NCI-H345 treated with DMSO at 0.1 percent for 48 hours (cell line): ENCODE data around the gene TNRC18.
"Not testable (repeated sequence)": the region's sequence is repeated elsewhere in the genome, so short reads cannot be mapped to it uniquely, and the experiment has no call there.

Experiments
- DNase-seq: peaks from one replicate; lab custom pipeline; 2025; ENCODE audit not compliant: unreplicated experiment; lab: John Stamatoyannopoulos, UW

TNRC18 gene

DNA sequence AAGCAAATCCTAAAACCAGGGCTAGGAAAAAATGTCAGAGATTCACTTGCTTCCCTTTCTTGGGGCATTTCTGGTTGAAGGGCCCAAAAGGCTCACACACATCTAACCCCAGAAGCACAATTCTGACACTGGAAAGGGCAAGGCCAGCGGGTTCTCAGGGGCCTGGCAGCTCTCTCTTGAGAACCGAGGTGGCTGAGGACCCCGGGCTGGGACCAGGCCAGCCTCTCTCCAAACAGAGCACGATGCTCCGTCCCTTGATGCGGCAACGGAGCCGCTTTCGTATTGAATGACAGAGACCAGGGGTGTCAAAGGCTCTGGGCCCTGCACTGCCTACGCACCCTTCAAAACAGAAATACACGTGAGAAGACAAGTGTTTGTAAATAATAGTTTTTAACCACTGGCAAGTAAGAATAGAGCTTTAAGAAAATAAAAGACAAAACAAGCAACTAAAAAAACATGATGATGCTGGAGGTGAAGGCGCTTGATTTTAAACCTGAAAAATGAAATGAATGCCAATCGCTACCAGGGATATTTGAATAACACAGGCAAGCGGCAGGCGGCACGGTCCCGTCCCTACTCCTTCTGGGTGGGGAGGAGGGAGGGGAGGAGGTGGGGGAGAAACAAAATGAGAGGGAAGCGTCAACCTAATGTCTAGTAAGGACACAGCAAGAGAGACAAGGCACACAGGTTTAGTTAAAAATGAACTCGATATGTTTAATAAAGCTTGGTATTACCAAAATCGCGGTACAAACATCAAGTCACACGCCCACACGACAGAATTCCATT, 72.8 kb downstream of the TNRC18 start:
- no peak for DNase-seq

DNA sequence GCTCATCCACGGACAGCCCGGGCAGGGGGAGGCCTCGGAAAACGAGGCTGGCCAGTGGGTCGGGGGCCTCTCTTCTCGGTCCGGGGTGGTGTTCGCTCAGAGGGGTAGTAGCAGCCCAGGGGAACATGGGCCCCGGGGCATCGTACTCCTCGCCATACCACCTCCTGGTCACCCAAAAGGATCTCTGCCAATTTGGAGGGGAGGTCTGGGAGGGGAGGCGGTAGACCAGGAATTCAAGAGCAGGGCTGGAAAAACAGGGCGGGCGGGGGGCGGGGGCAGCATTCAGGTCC, 73.5 kb downstream of the TNRC18 start:
- no peak for DNase-seq

DNA sequence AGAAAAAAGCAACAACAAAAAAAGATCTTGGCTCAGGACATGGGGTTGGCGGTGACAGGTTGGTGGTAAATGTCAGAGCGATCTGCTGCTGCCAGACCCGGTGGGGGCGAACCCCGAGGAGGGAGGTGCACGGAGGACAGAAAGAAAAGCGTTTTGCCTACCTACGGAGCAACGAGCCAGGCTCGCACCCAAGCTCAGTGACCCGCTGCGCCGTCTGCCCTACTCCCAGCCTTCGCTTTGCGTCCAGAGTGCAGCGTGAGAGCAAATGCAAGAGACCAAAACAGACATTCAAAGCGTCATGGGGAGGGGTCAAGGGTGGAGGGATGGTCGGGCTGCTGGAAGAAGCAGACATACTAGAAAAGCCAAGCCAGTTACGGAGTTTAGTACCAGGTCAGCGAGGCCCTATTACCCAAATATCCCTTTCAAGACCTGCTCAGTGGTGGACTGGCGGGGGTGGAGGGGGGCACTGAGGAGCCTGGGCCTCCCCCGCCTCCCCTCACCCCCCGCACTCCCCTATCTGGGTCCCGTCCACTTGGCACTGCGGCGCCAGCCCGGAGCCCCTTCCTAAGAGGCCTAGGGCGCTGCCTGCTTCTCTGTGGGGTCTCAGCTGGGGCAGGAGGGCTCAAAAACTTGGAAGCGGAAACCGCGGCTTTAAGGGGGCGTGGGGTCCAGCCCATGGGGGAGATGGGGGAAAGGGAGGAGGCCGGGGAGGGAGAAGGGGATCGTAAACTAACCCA, 74.0 kb downstream of the TNRC18 start:
- no peak for DNase-seq

DNA sequence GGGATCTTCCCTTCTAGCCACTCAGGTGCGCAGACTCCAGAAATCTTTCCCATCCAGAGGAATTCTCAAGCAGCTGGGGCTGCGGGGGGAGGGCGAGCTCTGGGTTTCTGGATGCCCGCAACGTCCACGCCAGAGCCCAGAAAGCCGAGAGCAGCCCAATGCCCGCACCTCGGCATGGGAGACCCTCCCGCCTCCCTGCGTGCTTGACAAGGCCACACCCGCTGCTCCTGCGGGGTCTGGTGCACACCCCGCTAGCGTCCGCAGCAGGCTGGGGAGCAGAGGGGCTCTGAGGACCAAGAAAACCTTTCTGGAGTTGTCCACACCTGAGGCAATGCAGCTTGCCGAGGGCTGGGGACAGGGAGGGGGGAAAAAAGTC, 74.6 kb downstream of the TNRC18 start:
- DNase-seq, result no peak

DNA sequence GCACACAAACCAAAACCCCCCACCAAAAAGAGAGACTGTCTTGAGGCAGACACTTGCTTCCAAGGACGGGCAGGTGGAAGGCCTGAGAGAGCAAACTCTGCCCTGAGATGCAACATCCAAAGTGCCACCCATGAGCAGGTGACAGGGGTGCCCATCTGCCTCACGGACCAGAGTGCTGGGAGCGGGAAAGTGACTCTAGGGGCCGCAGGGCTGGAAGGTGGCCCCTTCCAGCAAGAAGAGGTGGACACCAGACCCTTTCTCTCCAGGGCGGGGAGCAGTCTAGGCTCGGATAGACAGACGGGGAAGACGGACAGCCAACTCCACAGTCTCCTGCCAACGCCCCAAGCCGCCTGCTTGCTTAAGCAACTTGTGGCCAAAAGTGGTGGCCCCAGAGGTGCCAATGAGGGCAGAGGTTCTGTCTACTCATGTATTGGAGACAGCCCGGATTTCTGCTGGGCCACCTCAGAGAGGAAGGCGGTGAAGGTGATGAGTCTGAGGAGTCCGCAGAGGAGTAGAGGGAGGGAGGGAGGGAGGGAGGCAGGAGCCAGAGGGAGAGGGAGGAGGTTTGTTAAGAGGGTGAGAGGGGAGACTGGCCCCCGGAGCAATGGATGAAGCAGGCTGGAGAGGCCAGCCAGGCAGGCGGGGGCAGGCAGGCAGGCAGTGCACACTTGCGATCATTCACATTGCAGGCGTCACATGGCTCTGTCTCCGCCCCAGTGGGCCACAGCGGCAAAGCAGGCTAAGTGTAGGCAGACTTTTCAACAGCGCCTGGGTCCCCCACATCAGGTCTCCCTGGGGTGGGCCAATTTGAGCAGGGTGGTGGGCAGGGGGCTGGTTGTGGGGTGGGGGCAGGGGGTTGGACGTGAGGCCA, 75.3 kb downstream of the TNRC18 start:
- no peak for DNase-seq

DNA sequence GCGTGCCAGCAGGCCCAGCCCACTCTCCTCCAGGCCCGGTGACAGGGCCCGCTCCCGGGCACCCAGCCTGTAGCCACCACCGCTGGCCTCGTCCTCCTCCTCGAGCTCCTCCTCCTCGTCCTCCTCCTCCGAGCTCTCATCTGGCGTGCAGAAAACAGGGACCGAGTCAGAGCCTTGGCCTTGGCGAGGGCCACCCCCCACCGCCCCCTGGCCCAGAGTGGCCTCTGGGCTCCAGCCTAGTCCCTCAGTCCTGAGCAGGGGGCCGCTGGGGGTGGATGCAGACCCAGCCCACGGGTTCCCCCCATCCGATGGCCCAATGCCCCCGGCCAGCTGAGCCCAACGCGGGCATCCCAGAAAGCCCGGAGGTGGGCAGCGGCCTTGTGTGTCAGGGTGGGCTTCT, 78.0 kb downstream of the TNRC18 start:
- no peak for DNase-seq

DNA sequence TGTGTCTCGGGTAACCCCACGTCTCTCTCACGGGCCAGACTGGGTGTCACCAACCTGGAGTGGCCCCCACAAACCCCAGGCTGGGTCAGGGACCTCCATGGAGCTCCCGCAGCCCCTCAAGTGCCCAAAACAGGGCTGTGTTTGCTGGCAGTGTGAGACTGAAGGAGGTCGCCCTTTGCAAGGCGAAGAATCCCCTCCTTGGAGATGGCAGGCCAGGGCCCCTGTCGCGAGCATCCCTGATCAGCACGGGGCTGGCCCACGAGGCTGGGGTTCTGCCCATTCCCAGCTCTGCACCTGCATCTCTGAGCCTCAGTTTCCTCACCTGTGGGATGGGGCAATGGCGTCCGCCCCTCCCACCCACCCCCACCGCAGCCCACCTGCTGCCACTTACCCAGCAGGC, 78.5 kb downstream of the TNRC18 start:
- DNase-seq, result no peak

DNA sequence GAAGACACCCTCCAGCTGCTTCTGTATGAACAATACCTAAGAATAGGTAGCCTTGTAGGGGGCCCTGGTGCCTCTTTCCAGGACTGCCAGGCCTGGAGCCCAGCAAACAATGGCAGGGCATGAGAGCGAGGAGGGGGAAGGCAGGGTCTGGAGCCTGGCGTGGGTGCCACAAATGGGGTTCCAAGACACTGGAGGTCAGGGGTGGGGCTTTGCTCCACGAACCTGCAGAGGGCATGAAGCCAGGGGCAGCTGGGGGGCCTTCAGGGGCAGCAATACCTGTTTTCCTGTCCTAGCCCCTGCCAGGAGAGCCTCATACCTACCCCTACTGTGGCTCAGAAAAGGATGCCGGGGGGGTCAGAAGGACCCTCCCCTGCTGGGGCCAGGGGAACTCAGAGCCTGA, 79.3 kb downstream of the TNRC18 start:
- DNase-seq, result no peak

DNA sequence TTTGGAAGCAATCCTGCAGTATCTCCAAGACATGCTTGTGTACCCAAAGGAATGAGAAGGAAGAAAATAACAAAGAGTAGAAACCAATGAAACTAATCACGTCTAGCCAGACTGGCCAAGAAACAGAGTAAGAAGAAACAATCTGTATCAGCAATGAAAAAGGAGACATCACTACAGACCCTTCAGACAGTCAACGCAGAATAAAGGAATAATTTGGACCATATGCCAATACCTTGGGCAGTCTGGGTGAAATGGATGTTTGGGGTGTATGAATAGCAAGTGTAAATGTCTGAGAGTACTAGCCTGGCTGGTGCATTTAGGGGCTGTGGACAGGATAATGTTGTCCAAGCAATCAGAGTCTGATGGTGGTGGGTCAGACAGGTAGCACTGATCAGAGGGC, 79.8 kb downstream of the TNRC18 start:
- DNase-seq, result no peak

DNA sequence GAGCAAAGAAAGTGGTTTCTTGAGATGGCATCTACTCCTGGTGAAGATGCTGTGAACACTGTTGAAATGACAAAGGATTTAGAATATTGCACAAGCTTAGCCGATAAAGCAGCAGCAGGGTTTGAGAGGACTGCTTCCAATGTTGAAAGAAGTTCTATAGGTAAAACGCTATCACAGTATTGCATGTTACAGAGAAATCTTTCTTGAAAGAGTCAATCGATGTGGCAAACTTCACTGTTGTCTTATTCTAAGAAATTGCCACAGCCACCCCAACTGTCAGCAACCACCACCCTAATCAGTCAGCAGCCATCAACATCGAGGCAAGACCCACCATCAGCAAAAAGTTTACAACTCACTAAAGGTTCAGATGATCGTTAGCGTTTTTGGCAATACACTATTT, 81.0 kb downstream of the TNRC18 start:
- DNase-seq, result no peak

DNA sequence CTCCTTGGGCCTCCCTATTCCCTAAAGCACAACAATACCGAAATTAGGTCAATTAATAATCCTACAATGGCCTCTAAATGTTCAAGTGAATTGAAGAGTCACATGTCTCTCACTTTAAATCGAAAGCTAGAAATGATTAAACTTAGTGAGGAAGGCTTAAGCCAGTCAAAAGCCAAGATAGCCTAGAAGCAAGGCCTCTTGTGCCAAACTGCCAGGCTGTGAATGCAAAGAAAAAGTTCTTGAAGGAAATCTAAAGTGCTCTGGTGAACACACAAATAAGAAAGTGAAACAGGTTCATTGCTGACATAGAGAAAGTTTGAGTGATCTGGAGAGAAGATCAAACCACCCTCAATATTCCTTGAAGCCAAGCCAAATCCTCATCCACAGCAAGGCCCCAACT, 83.7 kb downstream of the TNRC18 start:
- DNase-seq, result no peak

DNA sequence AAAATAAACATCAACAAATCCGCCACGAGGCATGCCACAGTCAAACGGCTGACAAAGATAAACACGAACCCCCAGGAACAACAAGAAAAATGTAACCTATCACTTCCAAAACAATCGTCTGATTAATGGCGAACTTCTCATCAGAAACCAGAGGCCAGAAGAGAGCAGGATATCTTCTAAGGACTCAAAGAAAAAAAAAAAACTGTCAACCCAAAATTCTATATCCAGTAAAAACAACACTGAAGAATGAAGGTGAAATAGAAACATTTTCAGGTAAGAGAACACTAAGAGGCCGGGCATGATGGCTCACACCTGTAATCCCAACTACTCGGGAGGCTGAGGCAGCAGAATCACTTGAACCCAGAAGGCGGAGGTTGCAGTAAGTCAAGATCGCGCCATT, 86.6 kb downstream of the TNRC18 start:
- no peak for DNase-seq

DNA sequence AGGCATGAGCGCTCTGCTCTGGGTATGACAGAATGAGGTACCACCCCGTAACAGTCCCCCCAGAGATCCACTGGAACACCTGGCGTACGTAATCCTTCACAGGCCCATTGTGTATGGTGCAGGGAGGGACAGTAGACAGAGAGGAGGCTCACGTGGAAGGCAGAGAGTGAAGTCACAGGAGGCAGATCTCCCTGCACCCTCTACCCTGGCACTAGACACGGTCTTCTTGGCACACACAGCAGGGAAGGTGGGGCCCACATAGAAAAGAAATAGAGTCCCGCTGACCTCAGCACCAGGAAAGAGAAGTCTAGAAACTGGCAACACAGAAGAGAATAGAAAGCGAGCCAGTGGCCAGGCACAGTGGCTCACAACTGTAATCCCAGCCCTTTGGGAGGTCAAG, 89.0 kb downstream of the TNRC18 start:
- DNase-seq, result no peak

DNA sequence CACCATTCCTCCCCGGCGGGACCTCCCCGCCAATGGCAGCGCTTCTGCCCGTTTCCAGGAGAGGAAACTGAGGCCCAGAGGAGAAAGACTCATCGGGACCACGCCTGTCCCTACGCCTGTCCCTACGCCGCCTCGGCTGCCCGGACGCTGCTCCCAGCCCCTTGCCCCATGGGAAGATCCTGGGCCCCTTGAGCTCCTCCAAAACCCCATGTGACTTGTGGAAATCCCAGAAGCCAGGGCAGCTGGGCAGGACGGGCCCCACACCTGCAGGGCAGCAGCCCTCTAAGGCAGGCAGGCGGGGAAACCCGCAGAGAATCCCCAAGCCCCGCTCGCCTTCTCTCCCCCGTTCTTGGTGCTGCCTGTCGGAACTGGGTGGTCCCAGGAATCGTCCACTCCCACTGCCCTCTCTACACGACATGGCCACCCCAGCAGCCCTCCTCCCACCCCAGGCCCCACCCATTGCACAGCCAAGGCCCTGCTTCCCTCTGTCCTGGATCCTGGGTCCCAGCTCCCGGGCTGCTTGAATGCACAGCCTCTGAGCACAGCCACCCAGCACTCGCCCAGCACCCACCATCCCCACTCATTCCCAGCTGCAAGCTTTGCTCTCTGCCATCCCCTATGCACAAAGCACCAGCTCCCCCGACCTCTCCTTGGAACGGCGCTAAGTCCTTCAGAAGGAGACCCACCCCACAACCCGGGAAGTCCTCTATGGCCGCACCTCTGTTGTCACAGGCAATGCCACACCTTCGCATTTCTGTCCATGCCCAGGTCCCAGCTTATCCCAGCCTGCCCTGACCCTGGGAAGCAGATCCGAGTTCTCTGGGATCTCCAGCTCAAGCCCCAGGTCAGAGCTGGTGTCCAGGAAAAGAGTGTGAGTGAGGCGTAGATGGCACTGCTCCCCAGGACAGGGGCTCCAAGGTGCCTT, 90.3 kb downstream of the TNRC18 start:
- DNase-seq, result no peak

DNA sequence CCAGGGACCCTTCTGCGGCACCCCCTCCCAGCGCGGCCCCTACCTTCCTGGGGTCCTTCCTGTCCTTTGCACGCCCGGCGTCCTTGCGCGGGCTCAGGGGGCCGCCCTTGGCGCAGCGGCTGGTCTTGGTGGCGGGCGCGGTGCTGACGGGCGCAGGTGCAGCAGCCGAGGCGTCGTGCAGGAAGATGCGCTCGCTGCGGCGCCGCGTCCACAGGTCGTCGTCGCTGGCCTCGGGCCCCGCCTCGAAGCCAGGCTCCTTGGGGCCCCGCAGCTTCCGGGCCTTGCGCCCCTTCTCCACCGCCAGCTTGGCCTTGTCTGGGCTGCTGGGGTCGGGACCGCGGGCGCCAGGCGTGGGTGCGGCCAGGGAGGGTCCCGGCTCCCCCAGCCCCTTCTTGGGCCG, 91.1 kb downstream of the TNRC18 start:
- no peak for DNase-seq

DNA sequence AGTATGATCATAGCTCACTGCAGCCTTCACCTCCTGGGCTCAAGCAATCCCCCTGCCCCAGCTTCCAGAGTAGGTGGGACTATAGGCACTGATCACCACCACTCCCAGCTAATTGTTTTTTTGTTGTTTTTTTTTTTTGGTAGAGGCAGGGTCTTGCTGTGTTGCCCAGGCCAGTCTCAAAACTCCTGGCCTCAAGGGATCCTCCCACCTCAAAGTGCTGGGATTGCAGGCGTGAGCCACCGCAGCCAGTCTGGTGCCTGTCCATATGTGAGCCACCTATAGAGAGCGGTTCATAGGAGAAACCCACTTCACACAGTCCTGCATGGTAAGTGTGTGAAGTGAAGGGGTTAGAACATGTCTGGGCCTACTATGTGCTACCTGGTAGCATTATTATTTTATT, 93.3 kb downstream of the TNRC18 start:
- no peak for DNase-seq

DNA sequence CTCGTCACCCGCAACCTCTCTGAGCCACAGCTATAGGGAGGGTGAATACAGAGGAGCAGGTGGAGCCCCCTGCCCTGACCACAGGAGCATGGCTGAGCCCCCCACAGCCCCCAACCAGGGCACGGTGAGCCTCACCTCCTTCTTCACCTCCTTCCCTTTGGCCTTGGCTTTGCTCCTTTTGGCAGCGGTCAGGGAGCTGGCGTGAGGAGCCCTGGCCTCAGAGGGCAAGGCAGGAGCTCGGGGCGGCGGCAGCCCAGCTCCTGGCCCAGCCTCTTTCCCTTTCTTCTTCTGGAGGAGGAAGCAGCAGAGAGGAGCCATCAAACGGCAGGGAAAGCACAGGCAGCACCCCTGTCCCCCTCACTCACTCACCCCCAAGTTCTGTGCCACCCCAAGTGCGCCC, 98.7 kb downstream of the TNRC18 start:
- DNase-seq, result no peak

DNA sequence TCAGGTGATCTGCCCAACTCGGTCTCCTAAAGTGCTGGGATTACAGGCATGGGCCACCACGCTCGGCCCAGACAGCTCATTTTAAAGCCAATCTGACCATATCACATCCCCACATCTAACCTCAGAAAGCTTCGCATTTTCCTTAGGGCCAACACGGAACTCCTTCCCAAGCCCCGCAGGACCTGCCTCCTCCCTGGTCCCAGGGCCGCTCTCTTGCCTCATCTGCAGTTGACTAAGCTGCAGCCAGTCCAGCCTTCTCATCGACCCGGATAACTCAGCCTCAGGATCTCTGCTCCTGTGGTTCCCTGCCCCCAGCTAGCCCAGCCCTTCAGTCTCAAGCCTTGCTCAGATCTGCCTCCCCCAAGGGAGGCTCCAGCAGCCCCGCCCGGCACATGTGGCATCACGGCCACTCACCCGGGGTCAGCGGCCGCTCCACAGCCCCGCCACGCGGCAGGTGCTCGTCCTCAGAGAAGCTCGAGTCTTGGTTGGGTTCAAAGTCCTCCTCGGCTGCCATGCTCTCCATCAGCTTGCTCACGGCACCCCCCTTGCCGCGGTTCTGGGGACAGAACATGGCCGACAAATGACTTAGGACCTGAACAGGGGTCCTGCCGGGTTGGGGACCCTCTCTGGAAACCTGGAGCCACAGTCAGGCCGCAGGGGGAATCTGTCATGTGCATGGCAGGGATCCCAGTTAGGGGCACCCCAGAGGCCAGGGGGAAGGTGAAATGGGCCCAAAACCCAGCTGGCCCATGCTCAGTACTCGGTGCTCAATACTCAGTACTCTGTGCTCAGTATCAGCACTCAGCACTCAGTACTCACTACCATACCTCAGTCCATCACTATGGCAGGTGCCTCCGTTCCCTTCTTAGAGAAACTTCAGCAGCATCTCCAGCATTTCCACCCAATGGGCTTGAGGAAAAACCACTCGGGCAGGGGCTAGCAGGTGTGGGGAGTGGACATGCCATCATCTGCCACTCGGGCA, 99.5 kb downstream of the TNRC18 start:
- DNase-seq, result not testable (repeated sequence)

DNA sequence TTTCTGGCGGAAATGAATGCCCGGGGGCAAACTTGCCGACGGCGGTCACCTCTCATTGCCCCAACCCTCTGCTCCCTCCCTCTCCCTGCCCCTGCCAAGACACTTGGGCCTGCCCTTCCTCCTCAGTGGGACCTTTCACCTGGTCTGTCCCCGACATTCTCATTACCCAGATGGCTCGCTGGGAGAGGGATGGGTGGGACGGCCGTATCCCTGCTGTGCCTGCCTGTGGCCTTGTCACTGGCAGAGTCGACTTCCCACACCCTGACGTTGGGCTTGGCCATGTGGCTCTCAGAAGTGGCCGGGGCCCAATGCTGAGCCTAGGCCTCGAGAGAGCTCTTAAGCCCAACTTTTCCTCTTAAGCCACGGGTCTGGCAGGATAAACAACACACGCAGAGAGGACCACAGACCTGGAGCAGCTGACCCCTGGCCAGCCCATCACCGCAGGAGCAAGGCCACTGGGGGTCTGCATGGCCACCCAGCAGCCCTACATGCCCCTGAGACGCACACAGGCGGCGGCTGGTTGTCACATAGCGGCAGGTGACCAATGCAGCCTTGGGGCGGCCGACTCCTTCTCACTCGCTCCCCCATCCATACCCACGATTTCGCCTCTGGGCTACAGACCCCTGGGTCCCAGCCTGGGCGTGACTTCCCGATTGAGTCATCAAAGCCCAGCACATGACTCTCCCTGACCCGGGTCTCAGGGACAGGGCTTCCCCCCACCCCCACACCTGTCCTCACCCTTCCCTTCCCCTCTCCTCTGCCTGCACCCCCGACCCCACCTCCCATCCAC, 100.8 kb downstream of the TNRC18 start:
- no peak for DNase-seq
